ENCODE results near the gene TRIM14. TPM values are rescaled to one million over a fixed set of nuclear protein-coding genes. Genes with fewer than 3 reads are reported as not detected.

Gene TRIM14
- total and polyA plus RNA-seq, 7 donors, result 0.13 to 2.5 (median 0.79) TPM

- TF ChIP-seq CTCF (IDR thresholded peaks at IDR 0.05), result no peak
- intact Hi-C loops (cut with DNase I), result no loop called here
- no peak overlapping the region for H3K27ac ChIP-seq
- no peak overlapping the region for H3K4me3 ChIP-seq
- no peaks in the 10 kb centered on the region for H3K9me3 ChIP-seq
- ATAC-seq, result no peak
- no peaks in the 10 kb centered on the region for H3K4me1 ChIP-seq
- no peaks in the 10 kb centered on the region for H3K27me3 ChIP-seq (ENCODE audit: insufficient read depth in 3 of 3, low read length in 2 of 3)
- WGBS, 3 donors, result 74 to 84% (median 76%) methylated on average over 5 of the region's 5 CpGs
- H3K36me3 ChIP-seq (ENCODE audit: insufficient read depth in 1 of 2, low read depth in 1 of 2), result no peaks in the 10 kb centered on the region
- no peak for DNase-seq
Observed at GRCh38 chr9:98108531-98109031, 10.4 kb downstream of the TRIM14 start.

DNA sequence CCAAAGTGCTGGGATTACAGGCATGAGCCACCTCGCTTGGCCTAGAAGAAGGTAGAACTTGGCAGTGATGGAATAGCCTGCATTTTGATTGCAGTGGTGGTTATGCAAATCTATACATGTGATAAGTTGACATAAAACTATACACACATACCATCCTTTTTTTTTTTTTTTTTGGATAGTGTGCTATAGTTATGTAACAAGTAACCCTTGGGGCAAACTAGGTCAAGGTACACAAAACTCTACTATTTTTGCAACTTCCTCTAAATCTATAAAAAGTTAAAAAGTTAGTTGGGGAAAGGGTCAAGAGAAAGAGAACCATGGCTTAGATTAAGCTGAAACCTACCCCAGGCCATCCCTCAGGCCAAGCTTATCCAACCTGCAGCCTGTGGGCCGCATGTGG, 11.1 kb downstream of the TRIM14 start:
- DNase-seq (no peak), ATAC-seq (no peak)
- 93 to 96% (median 94%) methylated on average over 2 of the region's 2 CpGs for WGBS, 3 donors
- no peak overlapping the region for H3K4me3 ChIP-seq
- H3K36me3 ChIP-seq (ENCODE audit: insufficient read depth in 1 of 2, low read depth in 1 of 2), result no peaks in the 10 kb centered on the region
- TF ChIP-seq CTCF (IDR thresholded peaks at IDR 0.05), result no peak
- no peak overlapping the region for H3K27ac ChIP-seq
- no peaks in the 10 kb centered on the region for H3K4me1 ChIP-seq
- no peaks in the 10 kb centered on the region for H3K9me3 ChIP-seq
- no peaks in the 10 kb centered on the region for H3K27me3 ChIP-seq (ENCODE audit: insufficient read depth in 3 of 3, low read length in 2 of 3)
- intact Hi-C loops (cut with DNase I), result no loop called here

DNA sequence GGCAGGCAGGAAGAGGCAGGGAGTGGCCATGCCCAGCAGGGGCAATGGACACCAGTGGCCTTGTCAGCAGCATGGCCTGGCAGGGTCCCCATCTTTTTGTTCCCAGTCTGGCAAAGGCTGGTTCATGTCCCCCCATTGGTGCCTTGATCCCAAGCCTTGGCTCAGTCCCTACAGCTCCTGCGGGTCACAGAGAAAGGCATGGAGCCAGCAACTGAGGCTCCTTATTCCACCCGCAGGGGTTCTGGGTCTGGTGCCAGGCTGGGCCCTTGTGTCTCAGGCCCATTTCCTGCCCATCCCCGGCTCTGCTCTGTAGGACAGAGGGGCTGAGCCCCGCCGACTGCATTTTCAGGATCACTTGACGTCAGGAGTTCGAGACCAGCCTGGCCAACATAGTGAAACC, 14.0 kb downstream of the TRIM14 start:
- no peak for TF ChIP-seq CTCF (IDR thresholded peaks at IDR 0.05)
- H3K9me3 ChIP-seq, result no peaks in the 10 kb centered on the region
- ATAC-seq (no peak), DNase-seq (no peak)
- no peak overlapping the region for H3K27ac ChIP-seq
- H3K27me3 ChIP-seq (ENCODE audit: insufficient read depth in 3 of 3, low read length in 2 of 3), result no peaks in the 10 kb centered on the region
- WGBS, 3 donors, result 80 to 87% (median 83%) methylated on average over 7 of the region's 7 CpGs
- no peak overlapping the region for H3K4me3 ChIP-seq
- no peaks in the 10 kb centered on the region for H3K4me1 ChIP-seq
- H3K36me3 ChIP-seq (ENCODE audit: insufficient read depth in 1 of 2, low read depth in 1 of 2), result no peaks in the 10 kb centered on the region
- intact Hi-C loops (cut with DNase I), result no loop called here

DNA sequence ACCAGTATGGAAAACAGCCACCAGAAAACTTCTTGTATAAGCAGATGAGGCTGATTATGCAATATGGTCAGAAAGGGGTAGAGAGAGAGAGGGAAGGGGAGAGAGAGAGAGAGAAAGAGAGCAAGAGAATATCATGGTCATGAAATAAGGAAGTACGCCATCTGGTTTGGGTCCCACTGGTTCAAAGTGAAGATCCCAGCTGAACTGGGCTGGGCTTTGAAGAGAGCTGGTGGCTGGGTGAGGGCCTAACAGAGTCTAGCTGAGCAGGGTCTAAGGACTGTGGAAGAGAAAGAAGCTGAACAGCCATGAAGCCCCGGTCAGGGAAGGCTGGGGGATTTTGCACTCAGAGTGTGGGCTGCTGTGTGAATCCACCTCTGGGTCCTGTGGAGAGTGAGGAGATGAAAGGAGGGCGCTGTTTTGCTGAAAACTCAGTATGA, 14.6 kb downstream of the TRIM14 start:
- intact Hi-C loops (cut with DNase I), result no loop called here
- no peaks in the 10 kb centered on the region for H3K36me3 ChIP-seq (ENCODE audit: insufficient read depth in 1 of 2, low read depth in 1 of 2)
- H3K4me3 ChIP-seq, result no peak overlapping the region
- TF ChIP-seq CTCF (IDR thresholded peaks at IDR 0.05), result no peak
- H3K9me3 ChIP-seq, result no peaks in the 10 kb centered on the region
- 82 to 88% (median 82%) methylated on average over 3 of the region's 3 CpGs for WGBS, 3 donors
- DNase-seq (no peak), ATAC-seq (no peak)
- no peaks in the 10 kb centered on the region for H3K27me3 ChIP-seq (ENCODE audit: insufficient read depth in 3 of 3, low read length in 2 of 3)
- H3K27ac ChIP-seq, result no peak overlapping the region
- no peaks in the 10 kb centered on the region for H3K4me1 ChIP-seq

DNA sequence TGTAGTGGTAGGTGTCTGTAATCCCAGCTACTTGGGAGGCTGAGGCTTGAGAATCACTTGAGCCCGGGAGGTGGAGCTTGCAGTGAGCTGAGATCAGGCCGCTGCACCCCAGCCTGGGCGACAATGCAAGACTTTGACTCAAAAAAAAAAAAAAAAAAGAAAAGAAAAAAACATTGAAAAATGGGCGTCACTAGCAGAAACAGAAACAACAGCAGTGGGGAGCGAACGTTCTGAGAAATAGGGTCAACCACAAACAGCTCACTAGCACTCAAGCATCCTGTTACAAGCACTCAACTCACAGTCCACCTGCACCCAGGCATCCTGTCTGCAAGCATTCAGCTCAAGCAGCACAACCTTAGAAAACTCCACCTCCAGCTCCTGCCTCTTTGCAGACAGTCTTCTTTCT, 17.2 kb downstream of the TRIM14 start:
- TF ChIP-seq CTCF (IDR thresholded peaks at IDR 0.05), result no peak
- Histone ChIP-seq H3K4me3 (no peak overlapping the region), H3K4me1 (no peaks in the 10 kb centered on the region)

More for the DNA sequence above, 17.2 kb downstream of the TRIM14 start:
- intact Hi-C loops (cut with DNase I), result loop anchor here in 1 of 2 donors (1.0 kb wide), 1 partner anchor 16 kb away; no protein-coding TSS in a partner anchor
- Histone ChIP-seq H3K36me3 (ENCODE audit: insufficient read depth in 1 of 2, low read depth in 1 of 2) (no peaks in the 10 kb centered on the region), H3K27me3 (ENCODE audit: insufficient read depth in 3 of 3, low read length in 2 of 3) (no peaks in the 10 kb centered on the region), H3K9me3 (no peaks in the 10 kb centered on the region), H3K27ac (no peak overlapping the region)
- no peak for DNase-seq
- WGBS, 3 donors, result 34 to 47% (median 39%) methylated on average over 6 of the region's 6 CpGs
- ATAC-seq, result no peak

Data from psoas muscle (tissue), 8 donors.